Stimulated activated CD8-positive, alpha-beta memory T cell treated with anti-CD3 and anti-CD28 coated beads, Interleukin-12 subunit alpha, Interleukin-12 subunit beta, amount 100 ng/mL, for 24 hours (primary cell): Measurements from ENCODE around the gene SLC6A7.
"Not testable (repeated sequence)": the region's sequence is repeated elsewhere in the genome, so short reads cannot be mapped to it uniquely, and the experiment has no call there.

Experiments
- DNase-seq: peaks from one replicate; pipeline ENCODE4 v3.0.0-alpha.2; 2020; ENCODE audit errors: extremely low read depth

SLC6A7 gene

DNA sequence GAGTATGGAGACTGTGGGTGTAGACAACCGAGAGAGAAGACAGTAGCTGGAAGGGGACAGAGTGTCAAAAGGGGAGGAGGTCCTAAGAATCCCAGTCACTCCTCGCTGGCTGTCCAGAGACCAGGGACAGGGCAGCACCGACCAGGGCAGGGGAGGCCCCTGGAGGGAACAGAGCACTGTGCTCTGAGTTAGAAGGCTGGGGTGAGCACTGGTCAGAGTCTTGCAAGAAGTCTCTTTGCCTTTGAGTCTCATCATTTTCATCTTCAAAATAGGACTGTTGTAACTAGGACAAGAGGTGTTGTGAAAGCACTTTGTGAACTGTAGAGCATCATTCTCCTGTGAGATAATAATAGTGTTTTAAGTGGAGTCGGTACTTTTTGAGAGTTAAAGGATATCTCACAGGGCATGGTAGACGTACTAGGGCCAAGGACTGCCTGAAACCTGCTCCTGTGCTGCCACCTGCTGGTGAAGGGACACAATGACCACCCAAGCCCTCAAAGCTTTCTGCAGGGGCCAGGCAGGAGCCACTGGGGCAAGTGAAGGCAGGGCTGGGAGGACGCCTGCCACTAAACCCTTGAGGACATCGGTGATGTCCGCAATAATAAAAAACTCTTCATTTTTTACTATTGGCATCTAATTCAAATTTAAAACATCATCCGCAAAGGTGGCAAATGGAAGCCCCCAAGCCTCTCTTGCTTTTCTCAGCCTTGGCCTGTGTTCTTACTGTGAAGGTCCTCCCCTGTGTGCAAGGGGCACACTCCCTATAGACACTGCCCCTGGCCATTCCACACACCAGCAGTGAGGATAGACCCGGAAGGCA, 28.2 kb downstream of the SLC6A7 start:
- DNase-seq, result peak; percentile 40

DNA sequence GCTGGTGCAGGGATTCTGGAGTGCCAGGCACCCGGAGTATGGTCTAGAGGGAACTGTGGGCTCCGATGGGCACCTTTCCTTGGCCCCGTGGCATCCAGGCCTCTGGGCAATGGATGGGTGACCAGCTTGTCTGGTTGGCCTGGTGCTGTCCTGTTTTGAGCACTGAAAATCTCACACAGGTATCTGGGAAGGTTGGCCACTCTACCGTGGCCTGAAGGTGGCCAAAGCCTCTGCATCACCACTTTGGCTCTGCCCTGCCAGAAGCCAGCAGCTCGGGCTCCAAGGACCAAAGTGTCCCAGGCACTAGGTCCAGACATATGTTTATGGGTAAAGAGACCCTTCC, 28.8 kb downstream of the SLC6A7 start:
- no peak for DNase-seq

DNA sequence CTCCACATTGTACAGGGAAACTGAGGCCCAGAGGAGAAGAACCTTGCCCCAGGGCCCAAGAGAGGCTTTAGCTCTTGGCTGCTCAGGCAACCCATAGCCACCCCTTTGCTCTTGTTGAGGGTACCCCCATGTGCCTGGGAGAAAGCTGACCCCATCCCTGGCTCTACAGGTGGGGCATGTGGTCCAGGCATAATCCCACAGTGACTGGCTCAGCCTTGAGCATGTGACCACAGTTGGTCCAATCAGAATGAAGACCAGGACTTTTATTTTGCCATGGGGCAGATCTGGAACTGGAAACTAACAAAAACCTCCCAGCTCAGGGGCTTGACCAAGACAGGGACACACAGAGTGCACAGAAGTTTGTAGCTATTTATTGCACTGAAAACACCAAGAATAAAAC, 29.3 kb downstream of the SLC6A7 start:
- DNase-seq, result no peak

DNA sequence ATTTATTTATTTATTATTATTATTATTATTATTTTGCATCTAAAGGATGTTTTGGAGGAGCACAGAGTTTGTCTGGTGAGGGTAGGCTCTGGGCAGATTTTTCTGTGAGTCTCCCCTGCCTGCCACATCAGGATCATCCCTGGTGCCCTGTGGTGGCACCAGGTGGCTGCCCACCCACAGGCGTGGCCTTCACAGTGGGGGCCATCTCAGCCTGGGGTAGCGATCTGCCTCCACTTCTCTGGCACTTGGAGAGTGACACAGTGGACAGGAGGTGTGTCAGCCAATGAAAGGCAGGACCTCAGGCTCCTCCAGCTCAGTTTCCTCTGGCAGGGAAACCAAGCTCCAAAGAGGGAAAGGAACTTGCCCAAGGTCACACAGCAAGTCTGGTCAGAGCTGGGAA, 30.0 kb downstream of the SLC6A7 start:
- no peak for DNase-seq

DNA sequence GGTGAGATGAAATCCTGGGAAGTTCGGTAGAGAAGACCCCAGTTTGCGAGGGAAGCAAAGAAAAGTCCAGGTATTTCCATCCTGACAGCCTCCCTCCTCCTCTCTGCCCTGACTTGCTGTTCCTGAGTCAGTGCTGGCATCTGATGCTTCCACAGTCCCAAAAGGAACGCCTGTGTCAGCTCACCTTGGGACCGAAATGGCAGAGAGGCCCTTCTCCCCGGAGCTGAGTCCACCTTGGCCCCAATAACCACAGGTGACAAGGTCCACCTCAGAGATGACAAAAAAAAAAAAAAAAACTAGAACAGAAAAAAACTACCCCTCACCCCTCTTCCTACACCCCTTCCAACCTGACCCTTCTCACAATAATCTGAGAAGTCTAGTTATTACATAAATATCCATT, 31.6 kb downstream of the SLC6A7 start:
- no peak for DNase-seq

DNA sequence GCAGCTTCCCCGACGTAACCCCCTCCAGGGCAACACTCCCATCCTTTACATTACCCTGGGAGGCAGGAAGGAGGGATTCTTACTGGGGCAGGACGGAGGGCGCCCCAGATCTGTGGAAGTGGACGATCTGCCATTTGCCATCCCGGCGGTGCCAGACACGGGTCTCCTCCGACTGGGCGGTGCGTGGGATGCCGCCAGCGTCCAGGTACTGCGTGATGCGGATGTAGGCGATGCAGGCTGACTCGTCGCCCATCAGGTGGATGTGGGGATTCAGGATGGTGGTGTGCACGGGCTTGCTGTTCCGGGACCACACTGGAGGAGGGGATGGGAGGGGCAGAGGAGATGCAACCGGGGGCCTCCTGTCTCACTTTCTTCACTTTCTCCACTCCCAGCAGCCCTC, 33.0 kb downstream of the SLC6A7 start:
- no peak for DNase-seq

DNA sequence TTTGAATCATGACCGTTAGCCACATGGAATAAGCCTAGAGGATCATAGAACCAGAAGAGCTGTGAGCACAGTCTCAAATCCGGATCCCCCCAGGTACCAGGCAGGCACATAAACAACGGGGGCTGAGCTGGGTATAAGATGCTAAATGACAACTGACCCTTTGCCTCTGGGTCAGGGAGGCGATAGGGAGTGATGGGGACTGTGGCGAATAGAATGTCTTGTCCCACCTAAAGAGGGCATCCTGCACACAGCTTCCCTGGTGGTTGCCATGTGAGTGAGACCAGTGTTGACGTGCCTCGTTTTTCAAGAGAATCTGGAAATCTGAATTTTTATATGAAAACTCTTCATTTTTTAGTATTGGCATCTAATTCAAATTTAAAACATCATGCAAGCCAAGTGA, 33.6 kb downstream of the SLC6A7 start:
- DNase-seq, result no peak

DNA sequence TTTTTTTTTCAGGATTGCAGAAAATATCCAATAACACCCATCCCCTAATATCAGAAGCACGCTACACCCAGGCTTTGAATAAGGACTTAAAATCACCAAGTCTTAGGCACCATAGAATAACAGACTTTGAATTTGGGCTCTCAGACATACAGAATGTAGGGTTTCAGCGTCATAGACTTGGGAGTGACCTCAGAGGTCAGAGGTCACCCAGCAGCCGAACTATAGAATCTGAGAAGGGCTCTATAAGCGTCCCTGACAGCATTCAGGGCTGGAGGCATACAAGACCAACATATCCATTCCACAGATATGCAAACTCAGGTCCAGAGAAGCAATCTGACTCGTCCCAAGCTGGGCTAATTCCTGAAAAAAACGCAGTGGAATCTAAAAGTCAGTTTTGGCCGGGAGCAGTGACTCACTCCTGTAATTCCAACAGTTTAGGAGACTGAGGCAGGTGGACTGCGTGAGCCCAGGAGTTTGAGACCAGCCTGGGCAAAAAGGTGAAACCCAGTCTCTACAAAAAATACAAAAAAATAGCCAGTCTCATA, 34.7 kb downstream of the SLC6A7 start:
- DNase-seq, result no peak

DNA sequence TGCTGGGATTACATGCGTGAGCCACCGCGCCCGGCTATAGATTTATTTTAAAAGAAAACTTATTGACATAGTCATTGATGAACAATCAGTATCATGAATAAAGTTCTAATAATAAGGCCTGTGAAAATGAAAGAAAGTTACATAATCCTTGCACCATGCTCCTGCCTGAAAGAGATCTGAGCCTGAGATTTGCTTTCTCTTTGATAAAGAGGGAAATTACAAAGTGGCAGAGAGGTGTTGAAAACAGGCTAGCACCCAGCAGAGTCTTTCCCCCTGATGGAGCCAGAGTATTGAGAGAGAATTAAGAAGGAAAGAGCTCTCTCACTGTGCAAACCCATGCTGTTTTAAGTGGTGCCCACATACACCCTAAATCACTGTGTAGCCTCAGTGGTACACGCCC, 37.2 kb downstream of the SLC6A7 start:
- DNase-seq, result no peak

DNA sequence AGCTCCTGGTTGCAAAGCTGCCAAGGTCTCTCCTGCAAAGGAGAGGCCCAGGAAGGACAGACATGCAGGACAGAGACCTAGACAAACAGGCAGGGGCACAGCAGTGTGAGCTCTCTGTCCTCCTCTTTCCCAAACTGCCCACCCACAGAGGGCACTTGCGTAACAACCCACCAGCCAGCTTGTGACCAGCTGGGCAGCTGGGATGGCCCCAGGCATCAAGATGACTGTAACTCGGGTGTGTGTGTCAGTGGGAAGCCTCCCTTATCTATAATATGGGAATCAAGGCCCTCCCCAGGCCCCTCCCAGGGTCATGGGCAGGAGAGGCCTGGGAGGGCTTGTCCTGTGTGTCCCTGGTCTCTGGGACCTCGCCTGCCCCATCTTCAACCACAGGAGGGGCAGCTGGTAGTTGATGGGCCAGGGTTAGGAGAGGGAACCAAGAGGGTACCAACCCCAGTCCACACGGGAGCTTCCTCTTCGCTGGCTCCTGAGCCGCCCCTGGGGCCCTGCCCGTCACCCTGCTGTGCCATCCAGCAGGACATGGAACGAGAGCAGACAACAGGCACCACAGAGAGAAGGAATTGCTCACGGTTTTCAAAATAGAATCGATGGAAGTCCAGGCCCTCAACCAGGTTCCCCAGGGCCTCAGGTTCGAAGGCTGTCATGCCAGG, 37.9 kb downstream of the SLC6A7 start:
- DNase-seq, result no peak

DNA sequence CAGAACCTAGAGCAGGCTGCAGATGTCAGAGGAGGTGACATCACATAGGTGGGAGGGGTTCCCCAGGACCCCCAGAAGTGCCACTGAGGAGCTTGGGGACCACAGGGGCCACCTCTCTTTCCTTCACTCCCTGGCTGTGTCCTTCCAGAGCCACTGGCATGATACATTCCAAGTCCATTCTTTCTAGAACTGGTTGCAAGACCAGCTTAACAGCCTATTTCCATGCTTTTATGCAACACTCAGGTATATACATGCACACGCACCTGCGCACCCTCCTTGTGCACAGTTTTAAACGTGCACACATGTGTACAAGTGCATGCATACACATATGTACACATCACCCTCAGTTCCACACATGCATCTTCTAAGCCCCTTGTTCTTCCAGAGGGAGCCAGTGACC, 39.7 kb downstream of the SLC6A7 start:
- no peak for DNase-seq

DNA sequence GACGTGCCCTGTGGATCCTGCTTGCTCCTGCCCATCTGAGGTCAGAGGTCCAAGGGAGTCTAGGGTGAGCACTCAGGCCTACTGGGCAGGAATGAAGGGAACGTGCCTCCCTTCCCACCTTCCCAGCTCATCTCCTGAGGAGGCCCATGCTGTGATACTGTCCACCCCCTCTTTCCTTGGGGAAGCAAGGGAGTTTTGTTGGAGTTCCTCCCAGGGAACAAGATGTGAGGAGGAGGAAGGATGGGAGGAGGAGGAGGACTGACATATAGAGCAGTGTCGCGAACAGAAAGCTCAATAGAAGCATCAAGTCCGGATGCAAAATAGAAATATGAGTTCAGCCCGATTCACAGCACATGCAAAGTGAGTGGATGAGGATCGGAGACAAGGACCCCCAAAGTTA, 41.0 kb downstream of the SLC6A7 start:
- no peak for DNase-seq

DNA sequence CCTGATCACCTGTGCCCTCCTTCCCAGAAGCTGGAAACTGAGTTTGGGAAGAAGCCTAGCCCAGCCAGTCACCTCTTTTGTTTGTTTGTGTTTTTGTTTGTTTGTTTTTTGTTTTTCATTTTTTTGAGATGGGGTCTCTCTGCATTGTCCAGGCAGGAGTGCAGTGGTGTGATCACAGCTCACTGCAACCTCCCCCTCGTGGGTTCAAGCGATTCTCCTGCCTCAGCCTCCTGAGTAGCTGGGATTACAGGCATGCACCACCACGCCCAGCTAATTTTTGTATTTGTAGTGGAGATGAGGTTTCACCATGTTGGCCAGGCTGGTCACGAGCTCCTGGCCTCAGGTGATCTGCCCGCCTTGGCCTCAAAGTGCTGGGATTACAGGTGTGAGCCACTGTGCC, 43.8 kb downstream of the SLC6A7 start:
- DNase-seq, result not testable (repeated sequence)

DNA sequence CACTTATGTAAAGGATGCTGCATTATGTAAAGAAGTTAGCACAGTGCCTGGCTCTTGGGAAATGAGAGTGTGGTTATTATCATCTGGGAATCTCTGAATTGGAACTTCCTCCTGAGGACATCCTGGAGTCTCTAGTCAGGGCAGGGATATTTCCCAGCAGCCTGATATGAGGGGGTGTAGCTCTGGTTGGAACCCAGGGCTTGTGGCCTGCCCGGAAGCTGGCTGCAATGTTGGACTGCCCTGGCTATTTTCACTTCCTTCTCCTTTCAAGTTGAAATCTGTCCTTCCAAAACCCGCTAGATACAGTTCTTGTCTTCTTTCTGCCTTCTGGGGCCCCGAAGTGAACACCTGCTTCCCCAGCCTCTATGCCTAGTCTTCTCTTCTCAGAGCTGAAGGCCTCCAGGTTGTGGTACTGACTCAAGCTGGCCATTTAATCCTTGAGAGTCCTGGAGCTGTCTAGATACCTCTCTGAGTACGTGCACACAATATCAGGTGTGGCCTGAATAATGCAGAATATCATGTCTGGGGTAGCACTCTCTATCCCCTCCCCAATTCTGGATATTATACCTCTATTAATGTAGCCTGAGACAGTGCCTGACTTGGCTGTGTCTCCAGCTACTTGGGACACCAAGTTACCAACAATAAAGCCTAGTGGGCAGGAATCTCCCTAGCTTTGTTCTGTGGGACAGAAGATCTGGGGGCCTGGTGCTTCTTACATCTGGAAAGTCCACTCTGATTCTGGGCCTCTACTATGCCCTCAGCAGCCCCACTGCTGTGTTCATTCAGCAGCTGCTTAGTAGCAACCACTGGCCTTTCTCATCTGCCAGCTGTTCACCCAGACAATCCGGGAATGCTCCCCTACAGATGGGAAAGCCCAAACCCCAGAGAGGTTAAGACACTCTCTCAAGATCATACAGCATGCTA, 45.0 kb downstream of the SLC6A7 start:
- DNase-seq, result no peak

DNA sequence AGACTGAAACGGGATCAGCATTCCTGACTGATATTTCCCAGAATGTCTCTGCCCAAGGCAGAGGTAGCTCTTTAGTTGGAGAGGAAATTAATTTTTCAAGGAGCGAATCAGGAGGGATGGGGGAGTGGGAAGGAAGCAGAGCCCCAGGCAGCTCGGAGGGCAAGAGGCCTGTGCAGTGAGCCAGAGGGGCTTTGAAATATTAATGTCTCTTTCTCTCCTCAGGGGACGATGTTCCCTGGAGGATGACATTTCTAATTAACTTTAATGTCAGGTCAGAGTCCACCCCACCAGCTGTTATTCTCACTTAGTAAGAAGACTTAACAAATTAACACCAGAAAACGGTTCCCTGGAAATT, 45.6 kb downstream of the SLC6A7 start:
- no peak for DNase-seq

DNA sequence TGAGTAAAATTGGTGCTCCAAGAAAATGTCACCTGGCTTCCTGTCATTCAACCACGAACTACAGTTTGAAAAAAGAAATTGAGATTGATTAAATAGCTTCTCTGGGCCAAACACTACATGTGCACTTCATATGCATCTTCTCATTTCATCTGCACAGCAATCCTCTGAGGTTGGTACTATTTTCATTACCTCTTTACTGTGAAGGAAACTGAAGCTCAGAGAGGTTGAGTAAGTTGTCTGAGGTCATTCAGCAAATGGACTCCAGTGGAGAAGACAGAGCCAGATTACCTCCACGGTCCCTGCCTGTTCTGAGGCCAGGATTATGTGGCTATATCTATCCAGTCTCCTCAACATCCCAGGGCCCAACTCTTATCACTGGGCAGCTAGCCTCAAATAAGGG, 46.5 kb downstream of the SLC6A7 start:
- no peak for DNase-seq

DNA sequence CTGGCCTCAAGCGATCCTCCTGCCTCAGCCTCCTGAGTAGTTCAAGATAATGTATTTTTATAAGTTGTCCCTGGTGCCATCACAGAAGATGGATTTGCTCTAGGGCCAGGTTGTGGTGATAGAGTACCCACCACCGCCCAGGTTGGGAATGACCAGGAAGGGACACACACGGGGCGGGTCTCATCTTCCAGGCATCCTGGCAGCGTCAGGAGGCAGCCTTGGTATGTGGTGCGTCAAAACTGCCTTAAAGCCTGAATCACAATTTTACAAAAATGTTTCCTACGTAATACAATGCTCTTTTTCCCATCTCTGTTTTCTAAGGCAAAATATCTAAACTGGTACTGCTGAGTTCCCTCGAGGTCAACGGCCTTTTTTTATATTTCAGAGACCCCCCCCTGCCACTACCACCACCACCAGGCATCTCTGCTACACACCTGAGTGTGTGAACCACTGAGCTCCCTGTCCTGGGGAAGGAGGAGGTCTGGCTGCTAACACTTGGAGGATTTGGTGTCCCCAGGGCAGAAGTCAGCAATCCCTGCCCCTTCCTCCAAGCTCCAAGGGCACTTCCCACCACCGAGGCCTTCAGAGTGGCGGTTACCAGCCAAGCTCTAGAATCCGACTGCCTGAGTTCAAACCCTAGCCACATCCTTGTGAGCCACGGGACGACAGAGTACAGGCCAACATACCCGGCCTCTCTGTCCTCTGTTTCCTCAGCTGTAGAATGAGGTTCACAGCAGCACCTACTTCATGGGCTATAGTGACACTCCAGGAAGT, 47.3 kb downstream of the SLC6A7 start:
- no peak for DNase-seq

DNA sequence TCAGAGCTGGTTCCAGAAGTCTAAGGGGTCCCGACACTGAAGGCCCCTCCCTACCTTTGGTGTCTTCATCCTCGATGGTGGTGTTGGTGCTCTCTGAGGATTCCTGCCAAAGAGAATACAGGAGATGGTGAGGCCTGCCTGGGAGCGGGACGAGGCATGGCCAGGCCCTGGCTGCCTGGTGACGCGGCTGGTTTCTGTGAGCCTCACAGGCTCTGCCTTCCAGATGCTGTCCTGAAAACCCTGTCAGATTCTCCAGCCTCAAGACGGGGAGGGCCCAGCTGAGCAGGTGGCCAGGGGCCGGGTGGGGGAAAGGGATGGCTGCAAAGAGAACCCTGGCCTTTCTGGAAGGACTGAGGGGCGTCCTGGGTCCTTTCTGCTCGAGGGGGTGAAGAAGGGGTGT, 48.8 kb downstream of the SLC6A7 start:
- DNase-seq, result no peak

DNA sequence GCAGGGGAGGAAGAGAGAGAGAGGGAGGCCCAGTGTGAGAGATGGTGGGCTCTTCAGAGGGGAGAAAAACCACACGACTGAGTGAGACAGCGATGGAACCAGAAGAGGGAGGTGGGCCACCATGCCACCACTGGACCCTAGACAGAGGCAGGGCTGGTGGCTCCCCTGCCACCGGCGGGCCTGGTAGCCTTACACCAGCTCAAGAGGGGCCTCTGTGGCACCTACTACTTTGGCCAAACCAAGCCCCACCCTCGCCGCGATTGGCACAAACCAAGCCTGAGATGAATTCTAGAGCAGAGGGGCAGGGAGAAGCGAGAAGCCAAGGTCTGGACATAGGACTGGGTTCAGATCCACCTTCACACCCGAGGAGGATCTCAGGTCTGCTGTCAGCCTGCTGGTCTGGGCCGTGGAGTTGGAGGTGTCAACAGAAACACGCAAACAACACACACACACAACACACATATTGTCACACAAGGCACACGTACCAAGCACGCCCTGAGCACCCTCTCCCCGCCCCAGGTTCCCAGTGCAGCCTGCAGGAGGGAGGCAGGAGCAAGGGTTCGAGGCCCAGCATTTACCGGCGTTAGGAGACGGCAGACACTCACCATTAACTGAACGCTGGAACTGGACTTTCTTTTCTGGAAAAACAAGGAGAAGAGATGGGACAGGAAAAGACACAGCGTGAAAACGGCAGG, 49.4 kb downstream of the SLC6A7 start:
- no peak for DNase-seq

DNA sequence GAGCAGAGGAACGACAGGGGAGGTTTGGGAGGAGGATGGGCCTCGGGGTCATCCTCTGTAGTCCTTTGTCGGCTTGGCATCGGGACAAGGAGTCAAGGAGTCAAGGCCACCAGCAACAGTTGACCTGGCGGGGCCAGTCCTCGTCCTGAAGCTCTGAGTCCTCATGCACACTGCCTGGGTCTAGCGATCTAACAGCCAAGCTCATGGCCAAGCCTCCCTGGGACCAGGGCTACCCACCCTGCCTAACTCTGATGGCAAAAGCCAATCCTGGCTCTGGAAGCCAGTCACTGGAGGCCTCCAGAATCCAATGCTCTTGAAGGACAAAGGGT, 49.9 kb downstream of the SLC6A7 start:
- DNase-seq, result no peak
